HG03457 (cell line): Measurements from ENCODE around the gene ZFHX2.
"Not testable (repeated sequence)": the region's sequence is repeated elsewhere in the genome, so short reads cannot be mapped to it uniquely, and the experiment has no call there.

Source experiments
- ATAC-seq: cut with Tn5 transposase; IDR thresholded peaks from one replicate; pipeline ENCODE4 v1.9.1; 2021; ENCODE audit warnings: moderate number of reproducible peaks; ENCODE audit not compliant: unreplicated experiment

The ZFHX2 gene

GRCh38 chr14:23551266-23552028 is at the start of gene ZFHX2:
Gene ZFHX2, minus strand, starts transcription at chr14:23551765. Its CDS starts 16,440 bp downstream, at chr14:23535325.
- ATAC-seq, result peak; percentile 47

DNA sequence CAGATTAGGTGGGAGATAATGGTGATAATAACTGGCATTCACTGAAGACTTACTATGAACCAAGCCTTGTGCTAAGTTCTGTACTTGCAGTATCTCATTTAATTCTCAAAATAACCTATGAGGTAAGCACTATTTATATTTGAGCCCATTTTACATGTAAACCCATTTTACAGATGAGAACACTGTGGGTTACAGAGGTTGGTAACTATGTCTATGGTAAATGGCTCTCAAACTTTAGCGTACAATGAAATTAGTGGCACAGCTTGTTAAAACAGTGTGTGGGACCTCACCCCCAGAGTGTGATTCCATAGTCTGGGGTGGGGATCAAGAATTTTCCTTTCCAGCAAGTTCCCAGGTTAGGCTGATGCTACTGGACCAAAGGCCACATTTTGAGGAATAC is 49.2 kb upstream of the ZFHX2 start:
- no peak for ATAC-seq

GRCh38 chr14:23600322-23600707 is 48.8 kb upstream of the ZFHX2 start:
- no peak for ATAC-seq

DNA sequence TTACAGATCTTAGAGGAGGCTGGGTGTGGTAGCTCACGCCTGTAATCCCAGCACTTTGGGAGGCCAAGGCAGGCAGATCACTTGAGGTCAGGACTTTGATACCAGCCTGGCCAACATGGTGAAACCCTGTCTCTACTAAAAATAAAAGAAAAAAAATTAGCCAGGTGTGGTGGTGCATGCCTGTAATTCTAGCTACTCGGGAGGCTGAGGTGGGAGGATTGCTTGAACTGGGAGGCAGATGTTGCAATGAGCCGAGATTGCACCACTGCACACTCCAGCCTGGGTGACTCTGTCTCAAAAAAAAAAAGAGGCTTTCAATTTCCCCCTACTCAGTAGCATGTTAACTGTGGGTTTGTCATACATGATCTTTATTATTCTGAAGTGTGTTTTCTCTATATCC is 42.6 kb upstream of the ZFHX2 start:
- ATAC-seq, result not testable (repeated sequence)

- ATAC-seq, result no peak
Observed at GRCh38 chr14:23590198-23590597, 38.6 kb upstream of the ZFHX2 start.

DNA sequence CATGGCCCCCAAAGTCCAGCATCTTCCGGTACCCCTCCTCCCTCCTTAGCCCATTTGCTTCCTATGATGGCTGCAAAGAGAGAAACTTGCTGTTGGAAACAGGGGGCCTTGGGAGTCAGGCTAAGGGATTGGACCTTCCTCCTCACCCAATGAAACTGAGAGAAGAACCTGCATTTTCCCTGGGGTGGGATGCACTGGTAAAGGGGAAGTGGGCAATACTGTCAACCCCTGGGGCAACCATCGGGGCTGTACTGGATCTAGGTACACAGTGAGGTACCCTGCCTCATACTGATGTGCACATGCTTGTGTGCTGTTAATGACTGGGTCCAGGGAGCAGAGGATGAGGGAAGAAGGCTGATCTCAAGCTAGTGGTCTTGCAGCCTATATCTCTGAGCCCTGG is 38.0 kb upstream of the ZFHX2 start:
- no peak for ATAC-seq

DNA sequence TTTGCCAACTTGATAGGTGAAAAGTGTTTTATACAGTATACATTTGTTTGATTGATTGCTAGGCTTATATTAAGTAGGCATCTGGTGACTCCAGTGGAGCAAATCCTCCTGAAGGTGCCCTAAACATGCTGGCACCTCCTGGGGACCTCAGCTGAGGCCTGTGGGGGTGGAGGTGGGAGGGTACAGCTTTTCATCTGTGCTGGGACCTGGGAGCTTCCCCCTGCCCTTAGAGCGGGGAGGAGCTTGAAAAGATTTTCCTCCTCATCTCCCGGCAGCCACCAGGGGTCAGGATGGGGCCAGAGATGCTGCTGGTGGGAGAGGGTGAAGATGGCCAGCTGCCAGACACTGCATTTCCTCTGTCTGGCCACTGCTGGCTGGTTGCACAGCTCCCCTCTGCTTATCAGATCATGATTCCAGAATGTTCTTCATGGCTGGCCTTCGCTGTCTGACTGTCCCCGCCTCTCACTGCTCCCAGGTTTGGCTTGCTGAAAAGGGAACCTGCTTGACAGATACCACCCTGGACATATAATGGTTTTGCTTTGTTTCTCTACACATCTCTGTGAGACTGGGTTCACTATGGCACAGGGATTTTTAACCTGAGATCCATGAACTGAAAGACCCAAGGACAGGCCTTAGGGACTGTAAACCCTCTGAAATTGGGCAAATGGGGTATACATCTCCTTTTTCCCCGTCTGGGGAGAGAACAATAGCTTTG is 37.5 kb upstream of the ZFHX2 start:
- ATAC-seq, result peak; percentile 91

GRCh38 chr14:23584527-23585203 is 33.1 kb upstream of the ZFHX2 start:
- not testable (repeated sequence) for ATAC-seq

DNA sequence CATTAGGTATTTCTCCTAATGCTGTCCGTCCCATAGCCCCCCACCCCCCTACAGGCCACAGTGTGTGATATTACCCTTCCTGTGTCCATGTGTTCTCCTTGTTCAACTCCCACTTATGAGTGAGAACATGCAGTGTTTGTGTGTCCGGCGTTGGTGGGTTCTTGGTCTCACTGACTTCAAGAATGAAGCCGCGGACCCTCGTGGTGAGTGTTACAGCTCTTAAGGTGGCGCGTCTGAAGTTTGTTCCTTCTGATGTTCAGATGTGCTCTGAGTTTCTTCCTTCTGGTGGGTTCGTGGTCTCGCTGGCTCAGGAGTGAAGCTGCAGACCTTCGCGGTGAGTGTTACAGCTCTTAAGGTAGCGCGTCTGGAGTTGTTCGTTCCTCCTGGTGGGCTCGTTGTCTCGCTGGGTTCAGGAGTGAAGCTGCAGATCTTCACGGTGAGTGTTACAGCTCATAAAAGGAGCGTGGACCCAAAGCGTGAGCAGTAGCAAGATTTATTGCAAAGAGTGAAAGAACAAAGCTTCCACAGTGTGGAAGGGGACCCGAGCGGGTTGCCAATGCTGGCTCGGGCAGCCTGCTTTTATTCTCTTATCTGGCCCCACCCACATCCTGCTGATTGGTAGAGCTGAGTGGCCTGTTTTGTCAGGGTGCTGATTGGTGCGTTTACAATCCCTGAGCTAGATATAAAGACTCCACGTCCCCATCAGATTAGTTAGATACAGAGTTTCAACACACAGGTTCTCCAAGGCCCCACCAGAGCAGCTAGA is 32.4 kb upstream of the ZFHX2 start:
- ATAC-seq, result not testable (repeated sequence)

GRCh38 chr14:23582906-23583760 is 31.6 kb upstream of the ZFHX2 start:
- no peak for ATAC-seq

DNA sequence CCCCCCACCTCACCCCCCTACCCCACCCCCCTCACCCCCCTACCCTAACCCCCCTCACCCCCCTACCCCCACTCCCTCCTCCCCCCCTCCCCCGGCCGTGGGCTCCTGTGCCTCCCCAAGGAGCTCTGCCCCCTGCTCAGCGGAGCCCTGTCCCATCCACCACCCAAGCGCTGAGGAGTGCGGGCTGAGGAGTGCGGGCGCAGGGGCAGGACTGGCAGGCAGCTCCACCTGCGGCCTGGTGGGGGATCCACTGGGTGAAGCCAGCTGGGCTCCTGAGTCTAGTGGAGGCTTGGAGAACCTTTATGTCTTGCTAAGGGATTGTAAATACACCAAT is 29.4 kb upstream of the ZFHX2 start:
- ATAC-seq, result no peak

GRCh38 chr14:23580152-23580926 is 28.8 kb upstream of the ZFHX2 start:
- no peak for ATAC-seq

- ATAC-seq, result no peak
Observed at GRCh38 chr14:23579739-23580138, 28.2 kb upstream of the ZFHX2 start.

GRCh38 chr14:23579311-23579630 is 27.7 kb upstream of the ZFHX2 start:
- ATAC-seq, result no peak

DNA sequence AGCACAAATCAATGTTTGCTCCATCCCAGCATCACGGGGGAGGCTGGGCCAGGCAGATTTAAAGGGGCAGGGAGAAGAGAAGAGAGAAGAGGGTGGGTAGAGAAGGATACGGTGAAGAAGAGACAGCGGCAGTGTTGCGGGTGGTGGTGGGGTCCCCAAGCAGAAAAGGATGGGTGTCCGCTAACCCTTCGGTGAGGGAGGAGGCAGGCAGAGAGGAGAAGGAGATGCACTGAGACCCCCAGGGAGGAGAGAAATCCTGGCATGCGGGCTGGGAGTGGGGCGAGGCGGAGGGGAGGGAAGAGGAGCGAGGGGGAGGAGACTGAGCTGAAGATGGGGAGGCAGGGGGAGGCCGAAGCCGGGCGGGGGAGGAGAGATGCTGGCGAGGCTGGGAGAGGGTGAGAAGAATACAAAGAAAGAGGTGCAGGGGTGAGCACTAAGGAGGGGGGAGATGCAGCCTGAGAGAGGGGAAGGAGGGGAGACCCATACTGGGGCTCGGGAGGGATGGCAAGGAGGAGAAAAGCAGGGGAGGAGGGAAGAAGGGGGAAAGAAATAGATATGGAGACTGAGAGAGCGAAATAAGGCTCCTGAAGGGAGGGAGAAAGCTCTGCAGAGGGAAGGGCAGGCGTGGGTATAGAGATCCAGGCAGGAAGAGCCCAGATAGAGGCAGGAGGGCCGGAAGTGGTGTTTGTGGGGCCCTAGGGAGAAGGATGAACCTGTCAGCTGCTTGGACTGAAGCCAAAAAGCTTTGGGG is 27.2 kb upstream of the ZFHX2 start, which contains the start of gene JPH4:
Gene JPH4 (minus strand): TSS at position 231 of the 751 bp plus-strand sequence. CDS start 1,337 bp downstream, outside the sequence.
- ATAC-seq, result no peak

DNA sequence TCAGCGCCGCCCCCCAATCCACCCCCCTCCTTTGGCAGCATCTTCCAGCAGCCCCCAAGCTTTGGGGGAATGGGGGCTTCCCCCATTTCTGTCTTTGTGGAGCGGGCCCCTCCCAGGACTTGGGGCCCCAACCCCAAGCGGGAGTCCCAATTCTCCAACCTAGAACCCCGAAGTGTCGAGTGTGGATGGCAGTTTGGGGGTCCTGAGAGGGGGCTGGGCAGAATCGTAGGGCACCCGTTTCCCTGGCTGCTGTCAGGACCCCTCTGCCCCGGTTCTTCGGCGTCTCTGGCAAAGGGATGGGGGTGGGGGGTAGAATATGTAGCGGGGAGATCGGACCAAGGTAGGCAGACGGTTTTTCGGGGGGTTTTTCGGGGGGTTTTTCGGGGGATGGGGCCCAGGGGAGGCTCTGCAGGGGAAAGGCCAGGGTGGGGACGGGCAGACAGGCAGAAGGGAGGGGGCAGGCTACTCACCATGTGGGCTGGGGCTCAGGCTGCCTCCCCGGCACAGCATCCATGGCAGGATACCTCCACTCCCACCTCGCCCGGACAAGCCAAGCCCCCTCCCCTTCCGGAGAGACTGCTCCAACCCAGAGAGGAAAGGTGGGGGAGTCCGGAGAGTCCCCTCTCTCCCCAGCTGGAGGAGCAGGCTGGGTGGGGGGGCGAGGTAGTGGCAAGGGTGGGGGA is 26.3 kb upstream of the ZFHX2 start:
- ATAC-seq, result no peak

GRCh38 chr14:23577004-23577681 is 25.6 kb upstream of the ZFHX2 start:
- no peak for ATAC-seq
